IMR-90 (cell line): ENCODE measurements around the gene CTPS2. TPM values are rescaled to one million over a fixed set of nuclear protein-coding genes. Genes with fewer than 3 reads are reported as not detected.

Experiments used
- ATAC-seq: fragments of 200-7000 bp; cut with Tn5 transposase; 2 replicates; pipeline ENCODE4 v1.9.1; 2020; ENCODE audit warnings: low read depth, mild to moderate bottlenecking, moderate library complexity
- BruUV-seq: library from RNA; stranded (reverse); fragments of 400-500 nt; replicated peaks from 2 replicates; lab custom pipeline; 2021; lab: Mats Ljungman, UMichigan
- CTCF ChIA-PET: fragments of 300-600 bp; formaldehyde crosslinking; extraction: SDS; loops from one replicate; lab custom pipeline; 2021; ENCODE audit warnings: antibody characterized with exemption; lab: Yijun Ruan, JAX
- POLR2A ChIA-PET: fragments of 300-600 bp; sonication (Branson Sonifier 250); formaldehyde crosslinking; loops from one replicate; lab custom pipeline; 2022; ENCODE audit warnings: antibody characterized with exemption; ENCODE audit not compliant: unreplicated experiment; lab: Charles Lee
- DNase-seq: peaks from one replicate; pipeline ENCODE4 v3.0.0; 2013
- H2AFZ ChIP-seq: replicated peaks from 2 replicates; pipeline ENCODE3; 2013; ENCODE audit warnings: low read length, mild to moderate bottlenecking; ENCODE audit not compliant: poor library complexity
- H2AK5ac ChIP-seq: 2 replicates; pipeline ENCODE4 v1.6.1; 2013; ENCODE audit warnings: low read depth, low read length, inconsistent platforms
- H2AK9ac ChIP-seq: replicated peaks from 2 replicates; pipeline ENCODE3; 2013; ENCODE audit warnings: mild to moderate bottlenecking, low read depth, low read length, moderate library complexity; ENCODE audit not compliant: poor library complexity
- H2BK120ac ChIP-seq: 2 replicates; pipeline ENCODE4 v1.6.1; 2013; ENCODE audit warnings: low read depth, low read length, inconsistent platforms
- H2BK15ac ChIP-seq: 3 replicates; pipeline ENCODE4 v1.6.1; 2013; ENCODE audit warnings: low read depth, low read length, inconsistent platforms
- H2BK20ac ChIP-seq: 2 replicates; pipeline ENCODE4 v1.6.1; 2013; ENCODE audit warnings: low read depth, mild to moderate bottlenecking, inconsistent platforms, low read length, moderate library complexity
- H2BK5ac ChIP-seq: 2 replicates; pipeline ENCODE4 v1.6.1; 2013; ENCODE audit warnings: mild to moderate bottlenecking, low read depth, low read length, inconsistent platforms; ENCODE audit not compliant: poor library complexity, severe bottlenecking
- H3K14ac ChIP-seq: replicated peaks from 2 replicates; pipeline ENCODE4 v1.6.1; 2013; ENCODE audit warnings: low read depth, low read length, inconsistent platforms
- H3K18ac ChIP-seq: 2 replicates; pipeline ENCODE4 v1.6.1; 2013; ENCODE audit warnings: low read depth, low read length, control low read depth
- H3K23ac ChIP-seq: 2 replicates; pipeline ENCODE4 v1.6.1; 2013; ENCODE audit warnings: low read depth, low read length, inconsistent platforms
- H3K27ac ChIP-seq: 2 replicates; pipeline ENCODE4 v1.5.1; 2013; ENCODE audit warnings: mild to moderate bottlenecking, control low read depth, low read length; ENCODE audit not compliant: insufficient read depth
- H3K27me3 ChIP-seq: 2 replicates; pipeline ENCODE4 v1.6.1; 2013; ENCODE audit warnings: low read length; ENCODE audit not compliant: control insufficient read depth, insufficient read depth
- H3K36me3 ChIP-seq: 2 replicates; pipeline ENCODE4 v1.6.1; 2013; ENCODE audit warnings: low read length, mixed read lengths; ENCODE audit not compliant: control insufficient read depth, insufficient read depth
- H3K4ac ChIP-seq: 2 replicates; pipeline ENCODE4 v1.6.1; 2013; ENCODE audit warnings: low read depth, low read length, inconsistent platforms
- H3K4me1 ChIP-seq: 2 replicates; pipeline ENCODE4 v1.6.1; 2013; ENCODE audit warnings: low read length, mixed read lengths; ENCODE audit not compliant: control insufficient read depth, insufficient read depth
- H3K4me2 ChIP-seq: 2 replicates; pipeline ENCODE4 v1.6.1; 2013; ENCODE audit warnings: low read depth, mild to moderate bottlenecking, control low read depth, low read length, moderate library complexity
- H3K4me3 ChIP-seq: 2 replicates; pipeline ENCODE4 v1.5.1; 2013; ENCODE audit warnings: low read depth, mild to moderate bottlenecking, control low read depth, low read length, moderate library complexity; ENCODE audit not compliant: insufficient read depth
- H3K56ac ChIP-seq: 2 replicates; pipeline ENCODE4 v1.6.1; 2013; ENCODE audit warnings: low read length, inconsistent platforms; ENCODE audit not compliant: insufficient read depth; ENCODE audit errors: extremely low read depth
- H3K79me1 ChIP-seq, 2 experiments: 2 replicates each; pipeline ENCODE4 v1.6.1; 2013; ENCODE audit warnings: low read length in 2 of 2, inconsistent platforms in 1 of 2, low read depth in 1 of 2
- H3K9ac ChIP-seq: 2 replicates; pipeline ENCODE4 v1.6.1; 2013; ENCODE audit warnings: low read depth, low read length, control low read depth
- H3K9me1 ChIP-seq: 2 replicates; pipeline ENCODE4 v1.6.1; 2013; ENCODE audit warnings: low read length, inconsistent platforms; ENCODE audit not compliant: insufficient read depth
- H3K9me3 ChIP-seq: 2 replicates; pipeline ENCODE4 v1.6.1; 2013; ENCODE audit warnings: low read length; ENCODE audit not compliant: control insufficient read depth, insufficient read depth
- H4K20me1 ChIP-seq: 2 replicates; pipeline ENCODE4 v1.6.1; 2013; ENCODE audit warnings: low read length, inconsistent platforms; ENCODE audit not compliant: insufficient read depth
- H4K5ac ChIP-seq: 2 replicates; pipeline ENCODE4 v1.6.1; 2013; ENCODE audit warnings: mild to moderate bottlenecking, low read depth, low read length, control low read depth
- H4K8ac ChIP-seq, 2 experiments: 2 replicates each; pipeline ENCODE4 v1.6.1; 2013; ENCODE audit warnings: low read depth in 2 of 2, low read length in 2 of 2, control low read depth in 1 of 2, inconsistent platforms in 1 of 2
- H4K91ac ChIP-seq: 2 replicates; pipeline ENCODE4 v1.6.1; 2013; ENCODE audit warnings: low read depth, low read length, inconsistent platforms; ENCODE audit not compliant: insufficient read depth
- BHLHE40 ChIP-seq: fragments of 150-350 bp; IDR thresholded peaks from 2 replicates; pipeline ENCODE4 v1.6.1; 2016; ENCODE audit warnings: mild to moderate bottlenecking, low read depth, low read length
- POLR2A ChIP-seq: IDR thresholded peaks from 2 replicates; pipeline ENCODE4 v1.6.1; 2012; ENCODE audit warnings: mild to moderate bottlenecking, low read depth, low read length
- RCOR1 ChIP-seq: IDR thresholded peaks from 2 replicates; pipeline ENCODE4 v1.6.1; 2012; ENCODE audit warnings: mild to moderate bottlenecking, low read length, improper control_type of control experiment; ENCODE audit not compliant: insufficient replicate concordance
- WGBS, 2 experiments: methylation state at CpG; one replicate each; pipeline versions ENCODE4 v1.1.5 to v1.1.7; 2013; ENCODE audit warnings: missing lambda C conversion rate in 2 of 2; ENCODE audit not compliant: insufficient read length in 1 of 2; ENCODE audit errors: extremely low coverage in 2 of 2; 5-methylcytosine and 5-hydroxymethylcytosine counted together
- dilution Hi-C: fragments of 300-500 bp; cut with HindIII; formaldehyde crosslinking; loops from one replicate; pipeline ENCODE4 v1.14.3; 2018; ENCODE audit warnings: low sequenced_read_pairs; ENCODE audit not compliant: unreplicated experiment
- in situ Hi-C: fragments of 300-500 bp; cut with MboI; formaldehyde crosslinking; loops from 3 replicates; pipeline ENCODE4 v1.14.3; 2019; ENCODE audit warnings: low sequenced_read_pairs, inconsistent platforms, mixed read lengths
- intact Hi-C: fragments of 100-400 bp; cut with micrococcal nuclease; formaldehyde crosslinking; loops from 2 replicates; pipeline ENCODE4 v1.10.0; 2022
- polyA plus RNA-seq, 3 experiments: library from polyadenylated mRNA; depleted of rRNA; stranded (reverse); fragments of >200 nt; gene quantifications; 2 replicates each; pipeline ENCODE4 v1.2.3, GENCODE V29; 2012; ENCODE audit warnings: low replicate concordance in 1 of 3
- total RNA-seq: library from RNA; depleted of rRNA; stranded (reverse); fragments of >200 nt; gene quantifications from 2 replicates; pipeline ENCODE4 v1.2.3, GENCODE V29; 2012

The CTPS2 gene
- total and polyA plus RNA-seq, 2 of the 4 experiments (the other 2 are of a cell fraction): 6.0 to 13.1 TPM

DNA sequence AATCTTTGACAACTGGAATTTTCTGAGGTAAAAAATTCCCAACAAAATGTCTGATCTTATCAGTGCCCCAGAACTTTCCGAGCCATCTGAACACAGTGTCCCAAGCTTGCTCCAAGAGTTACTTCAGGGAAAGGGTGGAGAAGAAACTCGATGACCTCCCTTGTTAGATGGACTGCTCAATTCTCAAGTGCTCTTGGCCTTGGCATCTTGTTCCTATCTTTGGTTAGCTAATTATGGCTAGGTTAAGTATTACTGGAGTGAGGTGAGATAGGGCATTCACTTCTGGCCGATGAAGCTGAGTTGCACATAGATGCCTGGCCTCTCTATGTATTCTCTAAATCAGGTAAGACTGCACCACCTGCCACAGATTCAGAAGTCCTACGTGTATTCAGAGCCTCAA lies 71.6 kb downstream of the CTPS2 start:
- Histone ChIP-seq H3K4me3 (no peak overlapping the region), H3K9ac (no peak overlapping the region), H3K18ac (no peak overlapping the region), H3K14ac (peak overlapping the region; percentile 45; the same call in 1 of the 2 replicates), H2BK120ac (peak overlapping the region; percentile 14; the same call in 1 of the 2 replicates), H2AFZ (no peak overlapping the region), H3K27me3 (peaks cover 2% of the 10 kb centered on the region; the same call in 1 of the 2 replicates), H3K27ac (no peak overlapping the region), H2BK15ac (no peak overlapping the region; the same call in 2 of the 3 replicates), H4K20me1 (no peaks in the 10 kb centered on the region), H2AK9ac (no peak overlapping the region), H4K91ac (peak overlapping the region; percentile 35; the same call in 1 of the 2 replicates), H3K4me2 (no peak overlapping the region), H3K56ac (no peak overlapping the region), H2BK5ac (no peak overlapping the region), H3K4ac (peak overlapping the region; percentile 22), H3K9me1 (peaks cover 7% of the 10 kb centered on the region; the same call in 1 of the 2 replicates), H3K79me1 (peaks cover 4 to 8% of the 10 kb centered on the region in 2 experiments; a peak in 3 of 4 replicates), H3K9me3 (no peaks in the 10 kb centered on the region), H3K4me1 (peaks cover 2% of the 10 kb centered on the region), H4K8ac (peak overlapping the region in 1 of 2 experiments; percentile 78; a peak in 2 of 4 replicates), H3K23ac (no peak overlapping the region), H2BK20ac (0 out of 2 replicates have a peak overlapping the region, but pooled peaks have one; percentile 57), H4K5ac (no peak overlapping the region), H3K36me3 (peaks cover 3% of the 10 kb centered on the region; the same call in 1 of the 2 replicates), H2AK5ac (peak overlapping the region; percentile 13; the same call in 1 of the 2 replicates)
- ChIA-PET POLR2A (no interaction called here), CTCF (no interaction called here)
- intact Hi-C loops (no loop called here), dilution Hi-C loops (no loop called here), in situ Hi-C loops (no loop called here)
- no peak for TF ChIP-seq BHLHE40
- no peak for TF ChIP-seq POLR2A
- TF ChIP-seq RCOR1: no peak
- 80% methylated on average over 2 of the region's 4 CpGs; no CpG with 5 or more reads in 1 of the 2 experiments for WGBS, 2 experiments
- DNase-seq: no peak
- no peak for ATAC-seq
- no TSS peak for BruUV-seq
